ENCODE measurements around the gene UBLCP1.
"Not testable (repeated sequence)": the region's sequence is repeated elsewhere in the genome, so short reads cannot be mapped to it uniquely, and the experiment has no call there.

UBLCP1 gene

DNA sequence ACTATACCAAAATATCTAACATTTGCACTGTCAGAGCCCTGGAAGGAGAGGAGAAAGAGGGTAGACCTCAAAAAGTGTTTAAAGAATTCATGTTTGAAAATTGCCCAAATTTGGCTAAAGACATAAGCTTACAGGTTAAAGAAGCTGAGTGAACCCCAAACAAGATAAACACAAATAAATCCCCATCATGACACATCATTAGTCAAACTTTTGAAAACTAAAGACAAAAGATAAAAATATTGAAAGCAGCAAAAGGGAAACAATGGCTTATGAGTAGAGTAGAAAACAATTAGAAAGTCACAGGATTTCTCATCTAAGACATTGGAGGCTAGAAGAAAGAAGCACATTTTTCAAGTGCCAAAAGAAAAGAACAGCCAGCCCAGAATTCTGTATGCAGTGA, 6.1 kb upstream of the UBLCP1 start:
- DNase-seq, result no peak

- no peak for DNase-seq
Observed at GRCh38 chr5:159257629-159258283, 5.3 kb upstream of the UBLCP1 start.

DNA sequence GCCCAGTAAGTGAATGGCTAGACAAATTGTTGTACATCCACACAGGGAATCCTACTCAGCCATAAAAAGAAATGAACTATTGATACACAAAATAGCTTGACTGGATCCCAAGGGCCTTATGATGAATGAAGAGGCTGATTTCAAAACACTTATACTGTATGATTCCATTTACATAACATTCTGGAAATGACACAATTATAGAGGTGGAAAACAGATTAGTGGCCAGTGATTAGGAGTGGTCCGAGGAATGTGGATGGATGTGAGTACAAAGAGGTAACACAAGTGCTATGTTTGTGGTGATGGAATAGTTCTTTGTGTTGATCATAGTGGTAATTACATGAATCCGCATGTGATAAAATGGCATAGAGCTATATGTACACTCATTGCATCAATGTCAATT, 4.7 kb upstream of the UBLCP1 start:
- DNase-seq, result no peak

DNA sequence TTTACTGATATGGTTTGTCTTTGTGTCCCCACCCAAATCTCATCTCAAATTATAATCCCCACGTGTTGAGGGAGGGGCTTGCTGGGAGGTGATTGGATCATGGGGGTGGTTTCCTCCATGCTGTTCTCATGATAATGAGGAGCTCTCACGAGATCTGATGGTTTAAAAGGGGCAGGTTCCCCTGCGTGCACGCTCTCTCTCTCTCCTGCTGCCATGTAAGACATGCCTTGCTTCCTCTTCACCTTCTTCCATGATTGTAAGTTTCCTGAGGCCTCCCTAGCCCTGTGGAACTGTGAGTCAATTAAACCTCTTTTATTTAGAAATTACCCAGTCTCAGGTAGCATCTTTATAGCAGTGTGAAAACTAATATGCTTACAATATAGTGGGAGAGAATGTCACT, 2.9 kb upstream of the UBLCP1 start:
- DNase-seq, result not testable (repeated sequence)

GRCh38 chr5:159262472-159262858, 625 bp upstream of the UBLCP1 start:
- DNase-seq, result no peak

DNA sequence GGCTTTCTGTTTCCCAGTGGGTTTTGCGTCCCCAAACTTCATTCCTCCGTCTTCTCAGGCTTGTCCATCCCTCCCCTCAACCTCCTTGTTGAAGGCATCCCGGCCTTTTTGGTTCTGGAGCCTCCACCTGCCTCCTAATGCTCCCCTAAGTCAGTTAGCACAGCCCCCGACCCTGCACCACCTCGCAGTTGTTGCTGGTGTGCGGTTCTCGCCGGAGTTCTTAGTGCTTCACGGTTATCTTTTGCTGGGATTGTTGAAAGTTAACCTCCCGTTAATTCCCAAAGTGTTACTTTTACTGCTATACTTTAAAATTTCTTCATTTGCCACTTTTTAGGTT, 447 bp downstream of the UBLCP1 start:
- DNase-seq, result no peak

GRCh38 chr5:159266764-159267163, 3.7 kb downstream of the UBLCP1 start:
- not testable (repeated sequence) for DNase-seq

- no peak for DNase-seq
Observed at GRCh38 chr5:159269723-159270122, 6.6 kb downstream of the UBLCP1 start.

DNA sequence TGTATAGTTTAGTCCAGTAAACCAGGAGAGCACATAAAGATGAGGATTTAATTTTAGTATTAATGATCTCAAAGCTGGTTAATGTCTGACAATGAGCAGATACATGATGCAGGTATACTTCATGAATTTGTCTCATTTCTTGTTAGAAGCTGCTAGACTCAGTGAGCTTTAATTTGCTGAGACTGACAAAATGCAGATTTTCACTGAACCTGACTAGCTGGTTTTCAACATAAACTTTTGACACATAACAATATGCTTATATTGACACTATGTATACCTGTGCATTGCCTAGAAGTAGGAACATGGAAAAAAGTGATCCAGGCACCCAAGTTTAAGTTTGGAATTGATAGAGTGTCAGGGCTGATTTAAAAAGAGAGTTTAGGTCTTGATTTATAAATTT, 10.8 kb downstream of the UBLCP1 start:
- no peak for DNase-seq

GRCh38 chr5:159274676-159275075, 11.6 kb downstream of the UBLCP1 start:
- DNase-seq, result no peak

DNA sequence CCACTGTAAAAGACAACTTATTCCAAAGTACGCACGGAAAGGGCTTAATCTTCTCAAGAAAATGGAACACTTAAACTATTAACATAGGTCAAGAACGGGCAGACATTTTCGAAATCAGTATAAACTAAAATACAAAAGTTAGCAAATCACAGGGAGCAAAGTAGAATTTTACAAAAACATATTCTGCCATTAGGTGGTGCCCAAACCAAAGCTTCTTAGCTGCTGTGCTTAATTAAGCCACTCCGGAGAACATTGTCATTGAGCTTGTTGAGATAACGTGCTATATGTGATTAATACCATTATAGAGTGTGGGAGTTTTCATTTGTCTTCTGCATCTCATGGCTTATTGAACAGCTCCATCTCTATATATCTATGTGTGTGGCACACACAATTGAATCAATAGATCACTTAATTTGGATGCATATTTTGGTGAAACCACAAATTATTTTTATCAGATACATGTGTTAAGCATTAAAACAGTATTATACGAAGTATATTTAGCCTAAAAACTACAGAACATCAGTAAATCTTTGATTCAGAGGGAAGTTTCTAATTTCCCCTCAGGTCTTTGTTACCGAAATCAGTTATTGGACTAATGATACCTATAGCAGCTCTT, 23.4 kb downstream of the UBLCP1 start:
- DNase-seq, result no peak

GRCh38 chr5:159290741-159291140, 27.7 kb downstream of the UBLCP1 start:
- no peak for DNase-seq

GRCh38 chr5:159294921-159295320, 31.8 kb downstream of the UBLCP1 start:
- DNase-seq, result no peak

DNA sequence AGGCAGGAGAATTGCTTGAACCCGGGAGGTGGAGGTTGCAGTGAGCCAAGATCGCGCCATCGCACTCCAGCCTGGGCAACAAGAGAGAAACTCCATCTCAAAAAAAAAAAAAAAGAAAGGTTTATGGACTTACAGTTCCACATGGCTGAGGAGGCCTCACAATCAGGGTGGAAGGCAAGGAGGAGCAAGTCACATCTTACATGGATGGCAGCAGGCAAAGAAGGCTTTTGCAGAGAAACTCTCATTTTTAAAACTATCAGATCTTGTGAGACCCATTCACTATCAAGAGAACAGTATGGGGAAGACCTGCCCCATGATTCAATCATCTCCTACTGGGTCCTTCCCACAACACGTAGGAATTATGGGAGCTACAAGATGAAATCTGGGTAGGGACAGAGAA, 34.2 kb downstream of the UBLCP1 start:
- DNase-seq, result not testable (repeated sequence)

DNA sequence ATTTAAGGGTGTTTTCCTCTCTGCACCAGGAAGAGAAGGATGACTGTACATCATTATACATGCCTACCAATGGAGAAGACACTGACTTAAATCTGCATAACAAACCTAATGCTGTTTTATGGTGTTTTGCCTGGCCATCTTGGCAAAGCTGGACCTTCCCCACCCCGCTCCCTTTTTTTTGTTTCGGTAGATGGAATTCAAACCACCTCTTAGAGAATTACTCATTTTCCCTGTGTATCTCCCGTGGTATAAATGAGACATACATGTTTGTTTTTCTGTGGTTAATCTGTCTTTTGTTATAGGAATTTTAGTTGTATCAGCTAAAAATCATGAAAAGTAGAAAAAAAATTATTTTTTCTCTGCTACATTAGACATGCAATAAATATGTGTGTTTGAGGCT, 38.4 kb downstream of the UBLCP1 start:
- no peak for DNase-seq

- not testable (repeated sequence) for DNase-seq
Observed at GRCh38 chr5:159301929-159302860, 39.1 kb downstream of the UBLCP1 start.

DNA sequence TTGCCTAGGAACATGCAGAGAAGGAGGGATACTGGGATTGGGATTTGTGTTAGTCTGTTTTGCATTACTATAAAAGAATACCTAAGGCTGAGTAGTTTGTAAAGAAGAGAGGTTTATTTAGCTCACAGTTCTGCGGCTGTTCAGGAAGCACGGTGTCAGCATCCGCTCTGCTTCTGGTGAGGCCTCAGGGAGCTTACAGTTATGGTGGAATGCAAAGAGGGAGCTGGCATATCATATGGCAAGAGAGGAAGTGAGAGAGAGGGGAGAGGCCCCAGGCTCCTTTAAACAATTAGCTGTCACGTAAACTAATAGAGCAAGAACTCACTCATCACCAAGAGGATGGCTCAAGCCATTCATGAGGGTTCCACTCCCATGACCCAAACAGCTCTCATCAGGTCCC, 40.2 kb downstream of the UBLCP1 start:
- no peak for DNase-seq

DNA sequence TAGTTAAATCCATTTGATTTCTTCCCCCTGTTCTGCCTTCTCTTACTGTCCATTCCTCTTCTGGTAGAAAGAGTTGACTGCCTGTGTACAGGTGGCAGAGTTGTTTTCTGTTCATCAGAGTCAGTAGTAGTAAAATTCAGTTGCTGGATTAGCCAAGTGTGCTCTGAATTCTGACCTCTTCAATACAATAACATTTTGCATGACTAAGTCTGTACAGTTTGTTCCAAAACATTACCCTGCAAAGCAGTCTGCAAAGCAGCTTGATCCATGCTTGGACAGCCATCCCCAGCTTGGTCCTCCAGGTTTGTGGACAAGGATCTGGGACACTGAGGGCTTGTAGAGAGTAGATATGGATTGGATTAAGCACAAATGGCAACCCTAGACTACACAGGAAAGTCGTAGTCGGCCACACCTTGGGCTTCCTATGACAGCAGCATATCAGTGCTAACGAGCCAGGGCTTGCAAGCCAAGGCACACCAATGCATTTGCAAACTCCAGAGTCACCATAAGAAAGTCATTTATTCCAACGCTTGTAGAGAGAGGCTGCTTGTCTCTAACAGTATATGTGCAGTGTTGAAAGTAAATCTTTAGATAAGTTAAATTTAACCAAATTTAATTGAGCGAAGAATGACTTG, 42.0 kb downstream of the UBLCP1 start:
- DNase-seq, result no peak

- DNase-seq, result no peak
Observed at GRCh38 chr5:159309689-159310433, 46.8 kb downstream of the UBLCP1 start.

DNA sequence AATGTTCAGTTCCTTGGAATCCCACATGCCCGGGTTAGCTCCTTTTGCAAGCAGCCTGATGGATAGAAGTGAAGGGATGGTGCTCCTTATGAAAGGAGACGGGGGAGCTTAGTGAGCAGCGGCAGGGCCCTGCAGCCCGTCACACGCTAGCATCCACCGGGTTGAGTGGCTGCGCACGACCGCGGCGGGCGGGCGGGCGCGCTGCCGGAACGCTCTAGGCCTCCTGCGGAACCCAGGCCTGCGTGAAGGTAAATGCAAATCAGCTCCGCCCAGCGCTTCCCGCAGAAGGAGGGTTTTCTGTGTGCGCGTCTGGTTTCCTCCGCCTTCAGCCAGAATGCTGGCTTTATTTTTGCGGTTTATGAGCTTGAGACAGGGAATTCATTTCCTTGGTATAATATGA, 47.4 kb downstream of the UBLCP1 start:
- DNase-seq, result no peak

GRCh38 chr5:159311063-159311462, 48.0 kb downstream of the UBLCP1 start:
- no peak for DNase-seq

- no peak for DNase-seq
Observed at GRCh38 chr5:159313197-159313596, 50.1 kb downstream of the UBLCP1 start.
